T-helper 17 cell (primary cell): ENCODE data around the gene IKBKG. TPM values are rescaled to one million over a fixed set of nuclear protein-coding genes. Genes with fewer than 3 reads are reported as not detected.
"Not testable (repeated sequence)": the region's sequence is repeated elsewhere in the genome, so short reads cannot be mapped to it uniquely, and the experiment has no call there.

Source experiments
- ATAC-seq: fragments of 150-1000 bp; cut with Tn5 transposase; 2 replicates; pipeline ENCODE4 v1.10.0; 2021; ENCODE audit warnings: mild to moderate bottlenecking, moderate library complexity
- DNase-seq, 3 donors: peaks; one replicate each; pipeline versions ENCODE4 v3.0.0 to v3.0.0-alpha.2; 2020 to 2021
- H3K9me3 ChIP-seq: one replicate; pipeline ENCODE4 v1.7.0; 2013; ENCODE audit warnings: low read length, mild to moderate bottlenecking; ENCODE audit not compliant: control insufficient read depth, poor library complexity, severe bottlenecking
- H3K27ac Mint-ChIP-seq: one replicate; pipeline ENCODE4 v1.8.0; 2022; ENCODE audit warnings: mild to moderate bottlenecking, moderate library complexity, mixed read lengths
- H3K27me3 Mint-ChIP-seq: one replicate; pipeline ENCODE4 v1.8.0; 2022; ENCODE audit warnings: mixed read lengths
- H3K36me3 Mint-ChIP-seq: one replicate; pipeline ENCODE4 v1.8.0; 2022; ENCODE audit warnings: low read depth, mixed read lengths
- H3K4me1 Mint-ChIP-seq: one replicate; pipeline ENCODE4 v1.8.0; 2022; ENCODE audit warnings: mild to moderate bottlenecking, mixed read lengths
- H3K4me3 Mint-ChIP-seq: one replicate; pipeline ENCODE4 v1.8.0; 2022; ENCODE audit warnings: mild to moderate bottlenecking, moderate library complexity, mixed read lengths
- total RNA-seq, 4 donors: library from RNA in 2 of 4; stranded (reverse) in 2 of 4; gene quantifications; one replicate each; pipeline ENCODE4 v1.2.3 and lab custom pipeline; 2022 to 2026

IKBKG gene
- total RNA-seq, 2 donors from 2014 or later, result 35.9 to 45.1 TPM

- Mint-ChIP-seq H3K27me3 (no peaks in the 10 kb centered on the region), H3K4me3 (no peak overlapping the region), H3K4me1 (peaks cover 3% of the 10 kb centered on the region), H3K27ac (no peak overlapping the region), H3K36me3 (peaks cover 3% of the 10 kb centered on the region)
- ATAC-seq (no peak), DNase-seq (no peak)
- no peaks in the 10 kb centered on the region for H3K9me3 ChIP-seq
Measured at GRCh38 chrX:154595559-154596249, 48.3 kb downstream of the IKBKG start.

GRCh38 chrX:154596290-154596929 lies 49.0 kb downstream of the IKBKG start:
- DNase-seq (no peak), ATAC-seq (peak; percentile 48)
- no peak overlapping the region for H3K4me3 Mint-ChIP-seq
- H3K27ac Mint-ChIP-seq, result no peak overlapping the region
- H3K4me1 Mint-ChIP-seq, result peaks cover 3% of the 10 kb centered on the region
- no peaks in the 10 kb centered on the region for H3K9me3 ChIP-seq
- peaks cover 3% of the 10 kb centered on the region for H3K36me3 Mint-ChIP-seq
- no peaks in the 10 kb centered on the region for H3K27me3 Mint-ChIP-seq

GRCh38 chrX:154597221-154597620 lies 49.8 kb downstream of the IKBKG start:
- H3K27ac Mint-ChIP-seq, result no peak overlapping the region
- peaks cover 2% of the 10 kb centered on the region for H3K36me3 Mint-ChIP-seq
- no peaks in the 10 kb centered on the region for H3K9me3 ChIP-seq
- H3K4me1 Mint-ChIP-seq, result peaks cover 3% of the 10 kb centered on the region
- ATAC-seq, result no peak
- H3K4me3 Mint-ChIP-seq, result peak overlapping the region; percentile 15
- no peak for DNase-seq
- no peaks in the 10 kb centered on the region for H3K27me3 Mint-ChIP-seq

GRCh38 chrX:154598656-154599055 lies 51.2 kb downstream of the IKBKG start:
- no peaks in the 10 kb centered on the region for H3K36me3 Mint-ChIP-seq
- no peak for ATAC-seq
- no peaks in the 10 kb centered on the region for H3K9me3 ChIP-seq
- no peak overlapping the region for H3K4me3 Mint-ChIP-seq
- DNase-seq, result no peak
- H3K4me1 Mint-ChIP-seq, result peaks cover 3% of the 10 kb centered on the region
- H3K27me3 Mint-ChIP-seq, result no peaks in the 10 kb centered on the region
- H3K27ac Mint-ChIP-seq, result no peak overlapping the region

- ATAC-seq, result no peak
- H3K27ac Mint-ChIP-seq, result no peak overlapping the region
- H3K4me1 Mint-ChIP-seq, result peaks cover 3% of the 10 kb centered on the region
- no peaks in the 10 kb centered on the region for H3K9me3 ChIP-seq
- H3K36me3 Mint-ChIP-seq, result no peaks in the 10 kb centered on the region
- no peak overlapping the region for H3K4me3 Mint-ChIP-seq
- H3K27me3 Mint-ChIP-seq, result no peaks in the 10 kb centered on the region
- DNase-seq, result no peak
Measured at GRCh38 chrX:154599531-154599930, 52.1 kb downstream of the IKBKG start.

GRCh38 chrX:154600759-154601374 lies 53.4 kb downstream of the IKBKG start:
- Mint-ChIP-seq H3K36me3 (no peaks in the 10 kb centered on the region), H3K4me1 (no peaks in the 10 kb centered on the region), H3K27ac (no peak overlapping the region), H3K4me3 (no peak overlapping the region), H3K27me3 (no peaks in the 10 kb centered on the region)
- H3K9me3 ChIP-seq, result no peaks in the 10 kb centered on the region
- DNase-seq, result no peak
- no peak for ATAC-seq

GRCh38 chrX:154602226-154602625 lies 54.8 kb downstream of the IKBKG start:
- peaks cover 5% of the 10 kb centered on the region for H3K4me1 Mint-ChIP-seq
- no peaks in the 10 kb centered on the region for H3K36me3 Mint-ChIP-seq
- no peaks in the 10 kb centered on the region for H3K9me3 ChIP-seq
- no peak overlapping the region for H3K27ac Mint-ChIP-seq
- H3K27me3 Mint-ChIP-seq, result no peaks in the 10 kb centered on the region
- DNase-seq (no peak), ATAC-seq (no peak)
- no peak overlapping the region for H3K4me3 Mint-ChIP-seq

GRCh38 chrX:154602766-154603437 lies 55.5 kb downstream of the IKBKG start:
- DNase-seq (no peak), ATAC-seq (no peak)
- Mint-ChIP-seq H3K27ac (no peak overlapping the region), H3K27me3 (no peaks in the 10 kb centered on the region), H3K4me3 (no peak overlapping the region), H3K36me3 (no peaks in the 10 kb centered on the region), H3K4me1 (peaks cover 5% of the 10 kb centered on the region)
- no peaks in the 10 kb centered on the region for H3K9me3 ChIP-seq

- Mint-ChIP-seq H3K27me3 (no peaks in the 10 kb centered on the region), H3K27ac (no peak overlapping the region), H3K4me3 (no peak overlapping the region), H3K36me3 (no peaks in the 10 kb centered on the region), H3K4me1 (peaks cover 5% of the 10 kb centered on the region)
- DNase-seq (no peak), ATAC-seq (no peak)
- no peaks in the 10 kb centered on the region for H3K9me3 ChIP-seq
Measured at GRCh38 chrX:154603438-154604430, 56.3 kb downstream of the IKBKG start.

- H3K27ac Mint-ChIP-seq, result no peak overlapping the region
- no peak for ATAC-seq
- H3K4me1 Mint-ChIP-seq, result peaks cover 5% of the 10 kb centered on the region
- H3K36me3 Mint-ChIP-seq, result no peaks in the 10 kb centered on the region
- H3K27me3 Mint-ChIP-seq, result no peaks in the 10 kb centered on the region
- no peaks in the 10 kb centered on the region for H3K9me3 ChIP-seq
- DNase-seq, result no peak
- no peak overlapping the region for H3K4me3 Mint-ChIP-seq
Measured at GRCh38 chrX:154605566-154605965, 58.1 kb downstream of the IKBKG start.

GRCh38 chrX:154607370-154607769 lies 60.0 kb downstream of the IKBKG start:
- DNase-seq, result no peak
- ATAC-seq, result no peak

GRCh38 chrX:154607976-154608375 lies 60.6 kb downstream of the IKBKG start:
- ATAC-seq, H3K4me1 Mint-ChIP-seq, H3K27ac Mint-ChIP-seq, H3K27me3 Mint-ChIP-seq, H3K9me3 ChIP-seq, H3K4me3 Mint-ChIP-seq, DNase-seq, H3K36me3 Mint-ChIP-seq: not testable (repeated sequence)

More at GRCh38 chrX:154607370-154607769, 60.0 kb downstream of the IKBKG start:
- no peaks in the 10 kb centered on the region for H3K36me3 Mint-ChIP-seq
- H3K9me3 ChIP-seq, result no peaks in the 10 kb centered on the region
- no peaks in the 10 kb centered on the region for H3K27me3 Mint-ChIP-seq
- peaks cover 5% of the 10 kb centered on the region for H3K4me1 Mint-ChIP-seq
- H3K4me3 Mint-ChIP-seq, result no peak overlapping the region
- no peak overlapping the region for H3K27ac Mint-ChIP-seq
